AG04449 (cell line): Measurements from ENCODE around the gene APOE.

Source experiments
- CTCF ChIA-PET: fragments of 350-600 bp; formaldehyde crosslinking; extraction: SDS; loops from one replicate; lab custom pipeline; 2021; ENCODE audit warnings: antibody characterized with exemption; lab: Yijun Ruan, JAX
- POLR2A ChIA-PET: fragments of 400-600, 350-600 bp; formaldehyde crosslinking; extraction: SDS; loops from one replicate; lab custom pipeline; 2020; ENCODE audit warnings: antibody characterized with exemption, inconsistent platforms; lab: Yijun Ruan, JAX
- DNase-seq: peaks from one replicate; pipeline ENCODE4 v3.0.0-alpha.2; 2010; ENCODE audit warnings: low read depth, low spot score
- H3K4me3 ChIP-seq: 2 replicates; pipeline ENCODE4 v1.5.1; 2011; ENCODE audit warnings: low read depth, mild to moderate bottlenecking, control low read depth, low read length
- CTCF ChIP-seq: IDR thresholded peaks from one replicate; pipeline ENCODE4 v1.5.1; 2011; ENCODE audit warnings: mild to moderate bottlenecking, moderate library complexity, low read length, control low read depth, inconsistent platforms; ENCODE audit not compliant: insufficient read depth; ENCODE audit errors: missing control alignments

Gene APOE

GRCh38 chr19:44866664-44867063, 38.9 kb upstream of the APOE start:
- no peak for TF ChIP-seq CTCF
- CTCF ChIA-PET = interaction anchor here (1.2 to 1.4 kb wide), 2 partner anchors 22 to 82 kb away, joined by 3 to 4 read pairs; no protein-coding TSS in a partner anchor
- POLR2A ChIA-PET = no interaction called here
- no peak for DNase-seq
- H3K4me3 ChIP-seq = no peak overlapping the region

- CTCF ChIA-PET = interaction anchor here (0.7 to 1.2 kb wide), 3 partner anchors 17 to 83 kb away, joined by 4 read pairs; no protein-coding TSS in a partner anchor
- no peak for TF ChIP-seq CTCF
Measured at GRCh38 chr19:44867578-44867977, 38.0 kb upstream of the APOE start.

GRCh38 chr19:44869733-44870470, 35.7 kb upstream of the APOE start:
- ChIA-PET CTCF (interaction anchor here (0.6 to 1.2 kb wide), 3 partner anchors 84 to 98 kb away, joined by 3 to 5 read pairs (median 3); no protein-coding TSS in a partner anchor), POLR2A (interaction anchor here (0.6 kb wide), 1 partner anchor 12 kb away, joined by 3 read pairs; no protein-coding TSS in a partner anchor)
- no peak for DNase-seq
- no peak overlapping the region for H3K4me3 ChIP-seq
- TF ChIP-seq CTCF = no peak

More at GRCh38 chr19:44867578-44867977, 38.0 kb upstream of the APOE start:
- POLR2A ChIA-PET = no interaction called here
- H3K4me3 ChIP-seq = no peak overlapping the region
- DNase-seq = no peak

GRCh38 chr19:44871809-44872208, 33.8 kb upstream of the APOE start:
- TF ChIP-seq CTCF = no peak
- H3K4me3 ChIP-seq = no peak overlapping the region
- ChIA-PET POLR2A (no interaction called here), CTCF (interaction anchor here (1.5 kb wide), 2 partner anchors 23 to 147 kb away, joined by 5 to 6 read pairs; no protein-coding TSS in a partner anchor)
- no peak for DNase-seq

- ChIA-PET CTCF (interaction anchor here (0.8 to 1.2 kb wide), 2 partner anchors 13 to 149 kb away, joined by 3 to 5 read pairs; no protein-coding TSS in a partner anchor), POLR2A (no interaction called here)
- DNase-seq = no peak
- no peak overlapping the region for H3K4me3 ChIP-seq
- TF ChIP-seq CTCF = no peak
Measured at GRCh38 chr19:44872661-44873060, 32.9 kb upstream of the APOE start.

- CTCF ChIA-PET = no interaction called here
- no peak for TF ChIP-seq CTCF
- POLR2A ChIA-PET = no interaction called here
Measured at GRCh38 chr19:44874317-44874716, 31.3 kb upstream of the APOE start.

More at GRCh38 chr19:44874317-44874716, 31.3 kb upstream of the APOE start:
- no peak for DNase-seq
- no peak overlapping the region for H3K4me3 ChIP-seq
